Esophagus muscularis mucosa (tissue), 4 donors: ENCODE data around the gene RERE.

Experiments
- CTCF ChIP-seq, 3 experiments: fragments of 200-600 bp in 2 of 3; fragments of 450-650 bp in 1 of 3; sonication (generic) in 2 of 3; IDR thresholded peaks; one replicate each; pipeline ENCODE4 v1.5.1; 2017 to 2019; ENCODE audit warnings: antibody characterized with exemption in 3 of 3, mild to moderate bottlenecking in 2 of 3, moderate library complexity in 1 of 3
- EP300 ChIP-seq: sonication (generic); formaldehyde crosslinking; IDR thresholded peaks from one replicate; pipeline ENCODE4 v1.6.1; 2017; ENCODE audit warnings: antibody characterized with exemption
- POLR2A ChIP-seq: fragments of 450-650 bp; IDR thresholded peaks from one replicate; pipeline ENCODE4 v1.6.1; 2017; ENCODE audit warnings: antibody characterized with exemption, moderate library complexity, mild to moderate bottlenecking, low read depth
- POLR2AphosphoS5 ChIP-seq, 2 donors: sonication (generic); formaldehyde crosslinking; IDR thresholded peaks; one replicate each; pipeline ENCODE4 v1.6.1; 2017; ENCODE audit warnings: antibody characterized with exemption in 2 of 2

- TF ChIP-seq CTCF (IDR thresholded peaks at IDR 0.05), result no peak
- no peak for TF ChIP-seq POLR2AphosphoS5 (IDR thresholded peaks at IDR 0.05)
- TF ChIP-seq POLR2A, result no peak
- TF ChIP-seq EP300, result no peak
These were observed 154.9 kb downstream of the RERE start for GRCh38 chr1:8662380-8663072.
